Measurements from ENCODE around the gene TMLHE.

Gene TMLHE

DNA sequence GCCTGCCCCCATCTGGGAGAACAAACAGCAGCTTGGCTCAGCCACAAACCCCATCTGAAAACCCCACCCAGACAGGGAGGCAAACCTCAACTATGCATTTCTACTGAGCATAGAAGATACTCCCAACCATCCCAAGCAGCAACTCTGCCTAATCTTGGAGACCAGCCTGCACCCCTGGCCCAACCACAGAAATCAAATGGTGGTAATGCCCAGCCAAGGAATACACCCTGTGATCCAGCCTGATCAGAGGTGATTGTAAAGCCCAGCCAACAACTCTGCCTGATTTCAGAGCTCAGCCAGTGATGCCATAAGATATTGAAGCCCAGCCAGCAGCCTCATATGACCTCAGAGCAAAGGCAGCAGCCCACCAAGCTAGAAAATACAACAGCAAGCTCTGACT lies 19.8 kb downstream of the TMLHE start:
- no peak for DNase-seq
- no peak overlapping the region for H3K23ac ChIP-seq (ENCODE audit: low read length in 2 of 2)

DNA sequence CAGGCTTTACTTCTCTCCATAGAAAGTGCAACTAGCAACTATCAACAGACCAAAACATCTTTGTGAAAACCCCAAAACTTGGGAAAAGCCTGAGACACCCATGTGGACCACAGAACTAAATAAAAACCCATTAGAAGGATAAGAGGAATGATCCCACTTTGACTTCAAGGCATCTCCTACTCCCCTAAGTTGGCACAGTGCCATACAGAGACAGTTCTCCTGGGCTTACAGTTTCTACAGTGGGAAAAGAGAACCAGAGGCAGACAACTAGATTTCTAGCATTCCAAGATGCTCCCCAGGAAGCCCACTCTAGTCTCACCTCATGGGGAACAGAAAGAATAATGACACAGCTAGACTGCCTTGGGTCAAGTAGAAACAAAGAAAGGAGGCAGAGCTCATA lies 20.4 kb downstream of the TMLHE start:
- Histone ChIP-seq H2AFZ (ENCODE audit: low read depth, low read length) (no peak overlapping the region), H3K27me3 (ENCODE audit: control insufficient read depth in 1 of 2, insufficient read depth in 1 of 2, low read length in 2 of 2) (no peaks in the 10 kb centered on the region), H3K14ac (ENCODE audit: low read length in 2 of 2) (no peak overlapping the region), H2AK5ac (ENCODE audit: low read length, severe bottlenecking) (no peak overlapping the region), H3K36me3 (ENCODE audit: control insufficient read depth in 1 of 2, insufficient read depth in 2 of 2, low read depth in 1 of 2, low read length in 2 of 2) (no peaks in the 10 kb centered on the region), H2BK5ac (ENCODE audit: low read depth, low read length, poor library complexity, severe bottlenecking) (no peak overlapping the region), H3K9ac (ENCODE audit: low read length) (no peak overlapping the region), H3K79me1 (replicated peaks; ENCODE audit: low read length, poor library complexity, severe bottlenecking) (peaks cover 4% of the 10 kb centered on the region), H3K9me3 (ENCODE audit: control insufficient read depth, low read length) (peaks cover 62% of the 10 kb centered on the region), H3K4me1 (ENCODE audit: control insufficient read depth, insufficient read depth, low read depth, low read length) (no peaks in the 10 kb centered on the region), H2BK15ac (ENCODE audit: low read depth, poor library complexity, severe bottlenecking) (no peak overlapping the region), H2BK12ac (ENCODE audit: low read length in 2 of 2) (no peak overlapping the region), H4K91ac (ENCODE audit: low read length) (no peak overlapping the region), H3K4ac (ENCODE audit: low read depth in 1 of 2, low read length in 2 of 2) (no peak overlapping the region), H3K4me3 (ENCODE audit: insufficient read depth in 1 of 2, low read depth in 1 of 2, low read length in 2 of 2) (no peak overlapping the region), H3K23ac (ENCODE audit: low read length in 2 of 2) (no peak overlapping the region), H3K27ac (ENCODE audit: low read length, poor library complexity, severe bottlenecking) (no peak overlapping the region), H4K8ac (ENCODE audit: low read length) (no peak overlapping the region), H3K18ac (ENCODE audit: low read depth in 1 of 2, low read length in 2 of 2) (no peak overlapping the region), H2BK120ac (ENCODE audit: low read depth, low read length) (no peak overlapping the region), H3K4me2 (ENCODE audit: low read length, poor library complexity, severe bottlenecking) (no peak overlapping the region)
- peak; percentile 2 for DNase-seq

More for the DNA sequence above, 19.8 kb downstream of the TMLHE start:
- Histone ChIP-seq H3K14ac (ENCODE audit: low read length in 2 of 2) (no peak overlapping the region), H3K27me3 (ENCODE audit: control insufficient read depth in 1 of 2, insufficient read depth in 1 of 2, low read length in 2 of 2) (no peaks in the 10 kb centered on the region), H3K4me1 (ENCODE audit: control insufficient read depth, insufficient read depth, low read depth, low read length) (no peaks in the 10 kb centered on the region), H3K9ac (ENCODE audit: low read length) (no peak overlapping the region), H3K79me1 (replicated peaks; ENCODE audit: low read length, poor library complexity, severe bottlenecking) (peaks cover 4% of the 10 kb centered on the region), H2BK5ac (ENCODE audit: low read depth, low read length, poor library complexity, severe bottlenecking) (no peak overlapping the region), H3K4me3 (ENCODE audit: insufficient read depth in 1 of 2, low read depth in 1 of 2, low read length in 2 of 2) (no peak overlapping the region), H4K91ac (ENCODE audit: low read length) (no peak overlapping the region), H3K4ac (ENCODE audit: low read depth in 1 of 2, low read length in 2 of 2) (no peak overlapping the region), H2BK120ac (ENCODE audit: low read depth, low read length) (no peak overlapping the region), H2BK12ac (ENCODE audit: low read length in 2 of 2) (no peak overlapping the region), H2BK15ac (ENCODE audit: low read depth, poor library complexity, severe bottlenecking) (no peak overlapping the region), H4K8ac (ENCODE audit: low read length) (no peak overlapping the region), H3K36me3 (ENCODE audit: control insufficient read depth in 1 of 2, insufficient read depth in 2 of 2, low read depth in 1 of 2, low read length in 2 of 2) (no peaks in the 10 kb centered on the region), H2AK5ac (ENCODE audit: low read length, severe bottlenecking) (no peak overlapping the region), H2AFZ (ENCODE audit: low read depth, low read length) (no peak overlapping the region), H3K27ac (ENCODE audit: low read length, poor library complexity, severe bottlenecking) (no peak overlapping the region), H3K18ac (ENCODE audit: low read depth in 1 of 2, low read length in 2 of 2) (no peak overlapping the region), H3K9me3 (ENCODE audit: control insufficient read depth, low read length) (peaks cover 56% of the 10 kb centered on the region), H3K4me2 (ENCODE audit: low read length, poor library complexity, severe bottlenecking) (no peak overlapping the region)

DNA sequence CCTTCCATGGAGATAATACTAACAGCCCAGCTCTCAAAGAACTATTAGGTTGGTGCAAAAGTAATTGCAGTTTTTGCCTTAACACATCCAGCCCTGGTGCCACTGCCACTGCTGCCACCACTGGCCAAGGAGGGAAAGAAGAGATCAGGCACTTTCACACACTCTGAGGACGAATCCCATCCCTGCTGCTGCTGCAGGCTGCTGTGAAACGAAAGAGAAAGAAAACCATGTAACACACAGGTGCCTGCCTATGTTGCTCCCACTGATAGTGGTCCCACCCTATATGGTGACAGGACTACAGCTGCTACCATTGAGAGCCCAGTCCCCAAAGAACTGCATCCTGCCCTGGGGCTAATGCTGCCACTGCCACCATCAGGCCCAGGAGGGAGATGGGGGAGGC lies 35.1 kb downstream of the TMLHE start:
- Histone ChIP-seq H3K18ac (ENCODE audit: low read depth in 1 of 2, low read length in 2 of 2) (no peak overlapping the region), H3K9me3 (ENCODE audit: control insufficient read depth, low read length) (peaks cover 16% of the 10 kb centered on the region), H2BK15ac (ENCODE audit: low read depth, poor library complexity, severe bottlenecking) (no peak overlapping the region), H3K4me1 (ENCODE audit: control insufficient read depth, insufficient read depth, low read depth, low read length) (no peaks in the 10 kb centered on the region), H3K23ac (ENCODE audit: low read length in 2 of 2) (no peak overlapping the region), H4K91ac (ENCODE audit: low read length) (no peak overlapping the region), H3K79me1 (replicated peaks; ENCODE audit: low read length, poor library complexity, severe bottlenecking) (peaks cover 6% of the 10 kb centered on the region), H3K27me3 (ENCODE audit: control insufficient read depth in 1 of 2, insufficient read depth in 1 of 2, low read length in 2 of 2) (no peaks in the 10 kb centered on the region), H2BK120ac (ENCODE audit: low read depth, low read length) (no peak overlapping the region), H3K4me3 (ENCODE audit: insufficient read depth in 1 of 2, low read depth in 1 of 2, low read length in 2 of 2) (no peak overlapping the region), H2BK12ac (ENCODE audit: low read length in 2 of 2) (no peak overlapping the region), H2BK5ac (ENCODE audit: low read depth, low read length, poor library complexity, severe bottlenecking) (no peak overlapping the region), H3K14ac (ENCODE audit: low read length in 2 of 2) (no peak overlapping the region), H2AFZ (ENCODE audit: low read depth, low read length) (no peak overlapping the region), H3K36me3 (ENCODE audit: control insufficient read depth in 1 of 2, insufficient read depth in 2 of 2, low read depth in 1 of 2, low read length in 2 of 2) (peaks cover 0 to 3% of the 10 kb centered on the region in 2 experiments), H3K4ac (ENCODE audit: low read depth in 1 of 2, low read length in 2 of 2) (no peak overlapping the region), H3K9ac (ENCODE audit: low read length) (no peak overlapping the region), H3K4me2 (ENCODE audit: low read length, poor library complexity, severe bottlenecking) (no peak overlapping the region), H2AK5ac (ENCODE audit: low read length, severe bottlenecking) (no peak overlapping the region), H4K8ac (ENCODE audit: low read length) (no peak overlapping the region), H3K27ac (ENCODE audit: low read length, poor library complexity, severe bottlenecking) (no peak overlapping the region)
- DNase-seq = no peak
- WGBS = no CpG with 5 or more reads among the region's 2 CpGs

DNA sequence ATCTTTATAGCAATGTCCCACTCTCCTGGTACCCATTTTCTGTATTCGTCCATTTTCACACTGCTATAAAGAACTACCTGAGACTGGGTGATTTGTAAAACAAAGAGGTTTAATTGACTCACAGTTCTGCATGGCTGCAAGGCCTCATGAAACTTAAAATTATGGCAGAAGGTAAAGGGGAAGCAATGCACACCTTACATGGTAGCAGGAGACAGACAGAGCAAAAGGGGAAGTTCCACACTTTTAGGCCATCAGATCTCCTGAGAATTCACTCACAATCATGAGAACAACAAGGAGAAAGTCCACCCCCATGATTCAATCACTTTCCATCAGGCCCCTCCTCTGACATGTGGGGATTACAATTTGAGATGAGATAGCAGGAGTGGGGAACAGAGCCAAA lies 49.7 kb downstream of the TMLHE start:
- no peak overlapping the region for H4K8ac ChIP-seq (ENCODE audit: low read length)
- H3K27ac ChIP-seq (ENCODE audit: low read length, poor library complexity, severe bottlenecking) = no peak overlapping the region
- no peak overlapping the region for H3K23ac ChIP-seq (ENCODE audit: low read length in 2 of 2)
- H3K4me1 ChIP-seq (ENCODE audit: control insufficient read depth, insufficient read depth, low read depth, low read length) = no peaks in the 10 kb centered on the region
- no peak overlapping the region for H2BK120ac ChIP-seq (ENCODE audit: low read depth, low read length)
- H3K9me3 ChIP-seq (ENCODE audit: control insufficient read depth, low read length) = peaks cover 4% of the 10 kb centered on the region
- no peaks in the 10 kb centered on the region for H3K36me3 ChIP-seq (ENCODE audit: control insufficient read depth in 1 of 2, insufficient read depth in 2 of 2, low read depth in 1 of 2, low read length in 2 of 2)
- H3K4ac ChIP-seq (ENCODE audit: low read depth in 1 of 2, low read length in 2 of 2) = no peak overlapping the region
- no peaks in the 10 kb centered on the region for H3K79me1 ChIP-seq (replicated peaks; ENCODE audit: low read length, poor library complexity, severe bottlenecking)
- H3K4me2 ChIP-seq (ENCODE audit: low read length, poor library complexity, severe bottlenecking) = no peak overlapping the region
- no peak overlapping the region for H4K91ac ChIP-seq (ENCODE audit: low read length)
- no CpG with 5 or more reads among the region's 1 CpG for WGBS
- no peaks in the 10 kb centered on the region for H3K27me3 ChIP-seq (ENCODE audit: control insufficient read depth in 1 of 2, insufficient read depth in 1 of 2, low read length in 2 of 2)
- no peak overlapping the region for H2AK5ac ChIP-seq (ENCODE audit: low read length, severe bottlenecking)
- no peak overlapping the region for H3K14ac ChIP-seq (ENCODE audit: low read length in 2 of 2)
- H2BK12ac ChIP-seq (ENCODE audit: low read length in 2 of 2) = no peak overlapping the region
- no peak overlapping the region for H2BK5ac ChIP-seq (ENCODE audit: low read depth, low read length, poor library complexity, severe bottlenecking)
- H3K18ac ChIP-seq (ENCODE audit: low read depth in 1 of 2, low read length in 2 of 2) = no peak overlapping the region
- no peak for DNase-seq
- no peak overlapping the region for H3K9ac ChIP-seq (ENCODE audit: low read length)
- no peak overlapping the region for H2BK15ac ChIP-seq (ENCODE audit: low read depth, poor library complexity, severe bottlenecking)
- H3K4me3 ChIP-seq (ENCODE audit: insufficient read depth in 1 of 2, low read depth in 1 of 2, low read length in 2 of 2) = no peak overlapping the region
- H2AFZ ChIP-seq (ENCODE audit: low read depth, low read length) = no peak overlapping the region

All from mesenchymal stem cell (in vitro differentiated cells and primary cell).